Keratinocyte (primary cell): Measurements from ENCODE around the gene SPATA13. TPM values are rescaled to one million over a fixed set of nuclear protein-coding genes. Genes with fewer than 3 reads are reported as not detected.

Source experiments
- DNase-seq: peaks from one replicate; pipeline ENCODE4 v3.0.0-alpha.2; 2011; ENCODE audit warnings: low read depth, missing footprints, low spot score
- FAIRE-seq: peaks from 2 replicates; lab custom pipeline; 2011; peaks lifted over from hg19 to GRCh38; lab: Jason Lieb, UNC
- H2AFZ ChIP-seq: 2 replicates; pipeline ENCODE4 v1.6.0; 2012; ENCODE audit warnings: low read length, control low read depth, inconsistent platforms; ENCODE audit not compliant: control insufficient read depth
- H3K27ac ChIP-seq: 2 replicates; pipeline ENCODE4 v1.5.1; 2011; ENCODE audit warnings: low read length; ENCODE audit not compliant: control insufficient read depth, insufficient read depth
- H3K27me3 ChIP-seq: 3 replicates; pipeline ENCODE4 v1.6.0; 2011; ENCODE audit warnings: low read length; ENCODE audit not compliant: control insufficient read depth, insufficient read depth; ENCODE audit errors: extremely low read depth
- H3K36me3 ChIP-seq, 2 experiments: 2 replicates in 1 of 2; 3 replicates in 1 of 2; pipeline ENCODE4 v1.5.1; 2011; ENCODE audit warnings: low read length in 2 of 2, mild to moderate bottlenecking in 1 of 2; ENCODE audit not compliant: control insufficient read depth in 2 of 2, insufficient read depth in 2 of 2; ENCODE audit errors: extremely low read depth in 1 of 2
- H3K4me1 ChIP-seq: 3 replicates; pipeline ENCODE4 v1.5.1; 2011; ENCODE audit warnings: low read length; ENCODE audit not compliant: control insufficient read depth, insufficient read depth; ENCODE audit errors: extremely low read depth
- H3K4me2 ChIP-seq: 3 replicates; pipeline ENCODE4 v1.6.0; 2011; ENCODE audit warnings: low read depth, low read length; ENCODE audit not compliant: control insufficient read depth, insufficient read depth; ENCODE audit errors: extremely low read depth
- H3K4me3 ChIP-seq, 3 experiments: fragments of 200-600 bp in 1 of 3; sonication (generic) in 1 of 3; 2 replicates in 2 of 3; 3 replicates in 1 of 3; pipeline ENCODE4 v1.5.1; 2011 to 2016; ENCODE audit warnings: low read length in 3 of 3, mild to moderate bottlenecking in 3 of 3, control low read depth in 2 of 3, inconsistent platforms in 1 of 3, low read depth in 1 of 3, mixed read lengths in 1 of 3, mixed run types in 1 of 3, moderate library complexity in 1 of 3; ENCODE audit not compliant: control insufficient read depth in 2 of 3, insufficient read depth in 2 of 3; ENCODE audit errors: extremely low read depth in 1 of 3
- H3K79me2 ChIP-seq: 2 replicates; pipeline ENCODE4 v1.6.0; 2012; ENCODE audit warnings: low read length; ENCODE audit not compliant: control insufficient read depth, insufficient read depth
- H3K9ac ChIP-seq: 3 replicates; pipeline ENCODE4 v1.6.0; 2011; ENCODE audit warnings: low read length; ENCODE audit not compliant: control insufficient read depth, insufficient read depth; ENCODE audit errors: extremely low read depth
- H3K9me1 ChIP-seq: 3 replicates; pipeline ENCODE4 v1.6.0; 2011; ENCODE audit warnings: low read length; ENCODE audit not compliant: control insufficient read depth, insufficient read depth; ENCODE audit errors: extremely low read depth
- H3K9me3 ChIP-seq: 2 replicates; pipeline ENCODE4 v1.5.1; 2012; ENCODE audit warnings: low read depth, low read length; ENCODE audit not compliant: control insufficient read depth
- H4K20me1 ChIP-seq: 3 replicates; pipeline ENCODE4 v1.6.0; 2011; ENCODE audit warnings: low read length; ENCODE audit not compliant: control insufficient read depth, insufficient read depth; ENCODE audit errors: extremely low read depth
- CTCF ChIP-seq, 3 experiments: IDR thresholded peaks in 1 of 3; conservative IDR thresholded peaks in 1 of 3; optimal IDR thresholded peaks in 1 of 3; 2 replicates in 2 of 3; 3 replicates in 1 of 3; pipeline versions ENCODE3 to v1.5.1; 2011; ENCODE audit warnings: low read length in 3 of 3, mild to moderate bottlenecking in 3 of 3, moderate library complexity in 2 of 3, control low read depth in 1 of 3, inconsistent platforms in 1 of 3; ENCODE audit not compliant: insufficient read depth in 2 of 3; ENCODE audit errors: extremely low read depth in 1 of 3
- EZH2 ChIP-seq: IDR thresholded peaks from one replicate; pipeline ENCODE4 v1.6.1; 2012; ENCODE audit warnings: inconsistent platforms, mild to moderate bottlenecking, low read length, moderate library complexity
- dilution Hi-C: fragments of 300-500 bp; cut with MboI; formaldehyde crosslinking; loops from one replicate; pipeline ENCODE4 v1.7.0; 2020; ENCODE audit warnings: low sequenced_read_pairs; ENCODE audit not compliant: extremely low pct_ligation_motif_present
- polyA plus RNA-seq, 5 experiments: library from polyadenylated mRNA; depleted of rRNA in 3 of 5; stranded (reverse) in 3 of 5; stranded (forward) in 1 of 5; unstranded in 1 of 5; fragments of >200 nt; gene quantifications; 1 replicate in 1 of 5; 2 replicates in 3 of 5; 3 replicates in 1 of 5; pipeline versions ENCODE4 v1.2.1 to v1.2.3, GENCODE V29; 2011 to 2012; ENCODE audit warnings: missing spikeins in 2 of 5, low read depth in 1 of 5, low replicate concordance in 1 of 5

The SPATA13 gene
- polyA plus RNA-seq, 1 donor (not counting 4 experiments of a cell fraction or from before 2014, with no cell fraction given), result 1.2 TPM

GRCh38 chr13:24142453-24142852 is 18.1 kb upstream of the SPATA13 start:
- dilution Hi-C loops, result no loop called here

GRCh38 chr13:24142886-24143285 is 17.6 kb upstream of the SPATA13 start:
- H3K27me3 ChIP-seq, result peaks cover 8% of the 10 kb centered on the region
- H3K9me1 ChIP-seq, result no peaks in the 10 kb centered on the region
- H3K9ac ChIP-seq, result no peak overlapping the region
- H3K36me3 ChIP-seq, result no peaks in the 10 kb centered on the region
- FAIRE-seq (no peak), DNase-seq (no peak)
- H3K9me3 ChIP-seq, result no peaks in the 10 kb centered on the region
- no peaks in the 10 kb centered on the region for H4K20me1 ChIP-seq
- H3K4me1 ChIP-seq, result no peaks in the 10 kb centered on the region
- dilution Hi-C loops, result no loop called here
- TF ChIP-seq EZH2, result no peak
- no peak for TF ChIP-seq CTCF (optimal IDR thresholded peaks at IDR 0.05 in 1 of 3, IDR thresholded peaks at IDR 0.05 in 1 of 3, conservative IDR thresholded peaks at IDR 0.05 in 1 of 3; ENCODE audit: extremely low read depth in 1 of 3, insufficient read depth in 2 of 3, low read length in 3 of 3)
- no peaks in the 10 kb centered on the region for H3K79me2 ChIP-seq
- H3K4me3 ChIP-seq, result no peak overlapping the region
- H3K27ac ChIP-seq, result no peak overlapping the region
- no peak overlapping the region for H2AFZ ChIP-seq
- no peak overlapping the region for H3K4me2 ChIP-seq

More at GRCh38 chr13:24142453-24142852, 18.1 kb upstream of the SPATA13 start:
- no peaks in the 10 kb centered on the region for H3K4me1 ChIP-seq
- no peak overlapping the region for H3K9ac ChIP-seq
- H3K9me1 ChIP-seq, result no peaks in the 10 kb centered on the region
- no peaks in the 10 kb centered on the region for H3K9me3 ChIP-seq
- H2AFZ ChIP-seq, result no peak overlapping the region
- no peaks in the 10 kb centered on the region for H3K36me3 ChIP-seq
- no peak overlapping the region for H3K27ac ChIP-seq
- H3K79me2 ChIP-seq, result no peaks in the 10 kb centered on the region
- no peak for DNase-seq
- H3K4me2 ChIP-seq, result no peak overlapping the region
- TF ChIP-seq CTCF (optimal IDR thresholded peaks at IDR 0.05 in 1 of 3, IDR thresholded peaks at IDR 0.05 in 1 of 3, conservative IDR thresholded peaks at IDR 0.05 in 1 of 3; ENCODE audit: extremely low read depth in 1 of 3, insufficient read depth in 2 of 3, low read length in 3 of 3), result no peak
- TF ChIP-seq EZH2, result no peak
- no peak overlapping the region for H3K4me3 ChIP-seq
- H4K20me1 ChIP-seq, result no peaks in the 10 kb centered on the region
- FAIRE-seq, result no peak
- peaks cover 8% of the 10 kb centered on the region for H3K27me3 ChIP-seq
